Stimulated activated CD4-positive, alpha-beta T cell treated with anti-CD3 and anti-CD28 coated beads, Interleukin-12 subunit alpha, Interleukin-12 subunit beta, amount 100 ng/mL, for 4 hours (primary cell): ENCODE data around the gene FNIP1.
"Not testable (repeated sequence)": the region's sequence is repeated elsewhere in the genome, so short reads cannot be mapped to it uniquely, and the experiment has no call there.

Source experiments
- DNase-seq: peaks from one replicate; pipeline ENCODE4 v3.0.0-alpha.2; 2020

The FNIP1 gene

GRCh38 chr5:131786900-131787692 lies 9.7 kb downstream of the FNIP1 start:
- DNase-seq: no peak

- no peak for DNase-seq
These were observed 10.8 kb downstream of the FNIP1 start for GRCh38 chr5:131786036-131786435.

DNA sequence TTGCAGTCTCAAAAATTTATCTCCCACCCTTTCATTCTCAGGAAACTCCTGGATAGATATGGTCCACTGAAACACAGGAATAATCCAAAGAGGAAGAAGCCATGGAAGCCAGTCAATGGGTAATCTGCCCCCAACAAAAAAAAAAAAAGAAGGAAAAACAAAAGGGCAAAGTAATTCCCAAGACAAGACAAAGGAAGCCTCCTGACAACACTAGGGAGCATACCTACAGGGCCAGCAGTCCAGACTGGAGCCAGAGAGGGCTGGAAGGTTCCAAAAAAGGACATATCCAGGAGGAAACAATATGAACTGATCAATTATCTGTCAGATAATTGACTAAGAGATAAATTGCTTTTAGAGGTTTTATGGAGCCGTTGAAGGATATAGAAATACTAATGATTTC lies 12.9 kb downstream of the FNIP1 start:
- DNase-seq: no peak

DNA sequence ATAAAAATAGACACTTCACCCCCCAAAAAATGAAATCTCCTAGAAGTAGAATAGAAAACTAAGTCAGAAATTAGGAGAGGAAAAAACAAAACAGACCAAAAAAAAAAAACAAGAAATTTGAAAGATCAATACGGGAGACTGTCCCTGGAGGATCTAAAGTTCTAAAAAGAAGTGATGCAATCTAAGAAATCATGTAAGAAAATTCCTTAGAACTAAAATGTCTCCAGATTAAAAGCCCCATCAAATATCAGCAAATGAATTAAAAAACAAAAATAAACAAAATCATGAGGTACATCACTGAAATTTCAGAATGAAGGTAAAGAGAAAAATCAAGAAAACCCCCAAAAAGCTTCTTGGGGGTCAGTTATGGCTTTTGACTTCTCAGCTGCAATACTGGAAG lies 13.5 kb downstream of the FNIP1 start:
- DNase-seq: no peak

GRCh38 chr5:131782717-131783116 lies 14.1 kb downstream of the FNIP1 start:
- no peak for DNase-seq

GRCh38 chr5:131778141-131778540 lies 18.7 kb downstream of the FNIP1 start:
- not testable (repeated sequence) for DNase-seq

GRCh38 chr5:131776450-131776849 lies 20.4 kb downstream of the FNIP1 start:
- no peak for DNase-seq

DNA sequence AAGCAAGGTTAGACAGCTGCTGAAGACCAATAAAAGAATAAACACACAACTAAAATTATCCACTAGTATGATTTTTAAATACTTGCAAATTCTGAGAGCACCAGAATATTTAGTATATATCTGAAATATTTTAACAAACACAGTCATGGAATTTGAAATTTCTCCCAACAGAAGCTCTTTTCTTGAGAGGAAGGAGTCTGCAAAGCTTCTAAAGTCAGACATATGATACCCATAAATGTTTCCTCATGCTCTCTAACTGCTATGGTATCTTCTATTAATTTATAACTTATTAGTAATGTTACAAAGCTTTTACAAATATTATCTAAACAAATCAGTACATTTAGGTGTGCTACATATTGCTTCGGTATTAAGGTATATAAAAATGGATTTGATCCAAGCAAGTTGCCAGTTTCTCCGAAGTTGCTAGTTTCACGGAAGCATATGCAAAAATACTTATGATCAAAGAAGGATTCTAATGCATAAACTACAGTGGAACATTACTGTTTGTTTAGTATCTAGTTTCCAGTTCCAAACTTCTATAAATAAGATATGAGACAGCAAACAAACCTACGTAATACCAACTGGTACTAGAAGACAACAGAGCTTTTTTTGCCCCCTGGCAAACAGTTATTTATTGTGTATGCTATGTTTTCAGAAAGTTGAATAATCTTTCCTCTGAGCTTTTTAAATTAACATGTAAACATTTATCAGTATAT lies 22.0 kb downstream of the FNIP1 start:
- no peak for DNase-seq

DNA sequence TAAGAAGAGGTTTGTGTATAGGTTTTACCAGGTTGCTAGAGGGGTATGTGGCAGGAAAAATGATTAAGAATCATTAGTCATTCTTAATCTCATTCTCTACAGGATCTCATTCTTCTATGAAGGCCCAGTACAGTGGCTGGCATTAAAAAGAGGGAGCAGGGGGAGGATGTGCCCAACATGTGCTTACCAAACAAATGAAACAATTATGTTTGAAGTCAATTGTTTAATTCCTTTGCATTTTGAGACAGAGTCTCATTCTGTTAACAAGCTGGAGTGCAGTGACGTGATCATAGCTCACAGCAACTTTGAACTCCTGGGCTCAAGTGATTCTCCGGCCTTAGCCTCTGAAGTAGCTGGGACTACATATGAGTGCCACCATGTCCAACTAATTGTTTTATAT lies 23.0 kb downstream of the FNIP1 start:
- no peak for DNase-seq

DNA sequence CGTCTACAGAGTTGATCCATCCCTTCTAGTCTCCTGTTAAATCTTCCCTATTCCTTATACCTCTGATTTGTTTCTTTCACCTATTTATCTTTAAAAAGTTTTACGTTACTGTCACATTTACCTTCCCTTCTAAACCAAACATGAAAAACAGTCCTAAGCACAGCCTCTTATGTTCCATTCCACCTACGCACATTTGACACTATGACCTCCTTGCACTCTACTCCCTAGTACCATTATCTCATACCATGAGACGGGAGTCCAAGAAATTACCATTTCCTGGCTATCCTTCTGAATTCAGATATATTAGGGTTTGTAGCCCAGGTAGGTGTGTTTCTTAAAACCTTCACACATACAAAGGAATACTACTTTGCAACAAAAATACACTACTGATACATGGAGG lies 25.1 kb downstream of the FNIP1 start:
- no peak for DNase-seq

DNA sequence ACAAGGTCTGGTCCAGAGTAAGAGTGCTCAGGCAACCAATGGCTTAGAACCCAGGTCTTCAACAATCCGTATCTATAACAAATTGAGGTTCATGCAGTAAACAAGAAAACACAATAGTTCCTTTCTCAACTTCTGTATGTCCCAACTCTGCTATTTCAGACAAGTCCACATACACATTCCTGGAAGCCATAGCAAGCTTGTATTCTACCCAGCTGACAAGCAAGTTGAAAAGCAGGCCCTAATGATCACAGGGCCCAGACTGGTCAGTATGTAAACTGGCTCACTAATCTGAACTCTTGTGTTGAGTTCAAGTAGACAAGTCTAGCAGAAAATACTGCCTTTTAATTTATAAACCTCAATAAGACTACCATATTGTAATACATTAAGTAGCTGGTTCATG lies 26.9 kb downstream of the FNIP1 start:
- DNase-seq: no peak

- DNase-seq: no peak
These were observed 27.5 kb downstream of the FNIP1 start for GRCh38 chr5:131769336-131769735.

GRCh38 chr5:131767891-131768290 lies 28.9 kb downstream of the FNIP1 start:
- DNase-seq: no peak

GRCh38 chr5:131766689-131767088 lies 30.1 kb downstream of the FNIP1 start:
- no peak for DNase-seq

DNA sequence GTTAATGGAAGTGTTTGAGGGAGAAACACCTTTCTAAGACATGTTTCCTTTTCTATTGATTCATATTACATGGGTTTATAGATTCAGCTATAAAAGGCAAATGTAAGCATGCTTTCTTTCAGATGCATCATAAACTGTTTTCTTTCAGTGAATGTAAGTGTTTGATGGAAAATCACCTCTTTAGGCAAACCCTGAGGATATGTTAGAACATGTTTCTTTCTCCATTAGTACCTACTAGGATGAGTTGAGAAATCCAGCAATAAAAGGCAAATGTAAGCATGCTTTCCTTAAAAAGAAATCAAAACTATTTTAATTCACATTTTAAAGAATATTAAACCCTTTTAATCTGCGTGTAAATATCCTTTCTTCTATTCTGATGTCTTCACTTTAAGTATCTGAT lies 31.6 kb downstream of the FNIP1 start:
- no peak for DNase-seq

DNA sequence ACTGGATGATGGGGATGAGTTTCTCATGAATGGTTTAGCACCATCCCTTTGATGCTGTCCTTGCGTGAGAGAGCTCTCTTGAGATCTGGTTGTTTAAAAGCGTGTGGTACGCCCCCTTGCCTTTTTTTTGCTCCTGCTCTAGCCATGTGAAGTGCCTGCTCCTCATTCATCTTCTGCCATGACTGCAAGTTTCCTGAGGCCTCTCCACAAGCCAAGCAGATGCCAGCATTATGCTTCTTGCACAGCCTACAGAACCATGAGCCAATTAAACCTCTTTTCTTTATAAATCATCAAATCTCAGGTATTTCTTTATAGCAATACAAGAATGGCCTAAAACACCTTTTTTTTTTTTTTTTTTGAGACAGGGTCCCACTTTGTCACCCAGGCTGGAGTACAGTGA lies 32.8 kb downstream of the FNIP1 start:
- DNase-seq: no peak

DNA sequence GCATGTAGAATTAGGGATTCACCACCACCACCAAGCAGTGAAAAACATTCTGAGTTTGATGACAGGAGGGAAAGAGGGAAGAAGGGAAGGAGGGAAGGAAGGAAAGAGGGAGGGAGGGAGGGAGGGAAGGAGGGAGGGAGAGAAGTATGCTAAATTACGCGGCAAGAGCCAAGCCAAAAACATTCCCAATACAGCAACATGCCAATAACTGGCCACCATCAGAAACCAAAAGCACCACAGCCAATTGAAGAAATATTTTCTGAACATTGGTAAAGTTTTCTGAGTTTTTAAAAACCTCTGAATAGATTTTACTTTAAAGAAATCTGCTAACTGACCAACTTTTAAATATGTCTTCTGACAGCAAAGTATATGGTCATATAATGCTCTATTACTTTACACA lies 36.0 kb downstream of the FNIP1 start:
- no peak for DNase-seq

DNA sequence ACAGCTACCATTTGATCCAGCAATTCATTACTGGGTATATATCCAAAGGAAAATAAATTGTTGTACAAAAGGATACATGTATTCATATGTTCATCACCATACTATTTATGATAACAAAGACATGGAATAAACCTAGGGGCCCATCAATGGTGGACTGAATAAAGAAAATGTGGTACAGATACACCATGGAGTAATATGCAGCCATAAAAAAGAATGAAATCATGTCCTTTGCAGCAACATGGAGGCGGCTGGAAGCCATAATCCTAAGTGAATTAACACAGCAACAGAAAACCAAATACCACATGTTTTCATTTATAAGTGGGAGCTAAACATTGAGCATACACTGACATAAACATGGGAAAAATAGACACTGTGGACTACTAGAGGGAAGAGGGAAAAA lies 37.1 kb downstream of the FNIP1 start:
- no peak for DNase-seq

DNA sequence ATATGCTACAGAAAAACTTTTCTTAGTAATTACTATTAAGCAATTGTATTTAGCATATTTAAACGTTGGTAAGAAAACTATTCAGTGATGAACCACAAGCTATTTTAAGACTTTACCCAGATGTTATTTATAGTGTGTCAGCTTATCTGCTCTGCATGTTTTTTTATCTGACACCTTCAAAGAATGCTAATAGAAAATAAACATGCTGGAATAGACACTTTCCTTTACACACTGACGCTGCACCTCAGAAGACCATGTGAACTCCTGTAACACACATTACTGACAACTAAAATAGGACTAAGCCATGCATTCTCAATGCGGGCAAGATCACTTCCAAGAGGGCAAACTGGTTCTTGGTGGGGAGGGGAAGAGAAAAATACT lies 38.3 kb downstream of the FNIP1 start:
- no peak for DNase-seq

GRCh38 chr5:131757830-131758519 lies 38.8 kb downstream of the FNIP1 start:
- DNase-seq: no peak

- no peak for DNase-seq
These were observed 39.9 kb downstream of the FNIP1 start for GRCh38 chr5:131756942-131757341.

DNA sequence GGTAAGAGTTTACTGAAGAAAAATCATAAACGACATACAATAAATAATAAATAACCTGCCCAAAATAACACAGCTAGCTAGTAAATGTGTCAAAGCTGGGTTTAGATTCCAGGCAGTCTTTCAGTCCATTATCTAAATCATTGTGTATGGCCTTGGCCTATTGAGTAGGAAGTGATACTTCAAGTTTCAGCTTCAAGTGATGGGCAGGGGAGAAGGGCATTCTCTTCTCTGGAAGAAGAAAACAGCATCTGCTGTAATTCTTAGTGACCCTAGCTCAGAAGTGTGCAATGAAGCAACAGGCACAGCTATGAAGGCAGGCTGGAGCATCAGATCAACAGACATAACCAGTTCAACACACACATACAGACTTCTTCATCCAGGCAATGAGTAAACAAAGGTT lies 42.5 kb downstream of the FNIP1 start:
- DNase-seq: no peak

GRCh38 chr5:131751506-131751905 lies 45.3 kb downstream of the FNIP1 start:
- DNase-seq: no peak
